ENCODE results near the gene MYO5A.

- no peak for TF ChIP-seq POLR2A (IDR thresholded peaks at IDR 0.05; ENCODE audit: low read length)
- TF ChIP-seq CTCF (IDR thresholded peaks at IDR 0.05), result no peak
- TF ChIP-seq MAFK (IDR thresholded peaks at IDR 0.05; ENCODE audit: partially characterized antibody), result no peak
- TF ChIP-seq NR3C1 (IDR thresholded peaks at IDR 0.05), result no peak
- TF ChIP-seq MYC (IDR thresholded peaks at IDR 0.05; ENCODE audit: borderline replicate concordance, low read length), result no peak
- no peak for TF ChIP-seq HDAC2 (IDR thresholded peaks at IDR 0.05)
- TF ChIP-seq PBX3 (IDR thresholded peaks at IDR 0.05), result no peak
- no peak for TF ChIP-seq ELK1 (IDR thresholded peaks at IDR 0.05; ENCODE audit: low read depth, low read length)
- TF ChIP-seq RARB (CRISPR knock-in tag; IDR thresholded peaks at IDR 0.05), result no peak
These were observed 91.0 kb downstream of the MYO5A start for GRCh38 chr15:52437646-52438045.
